Neural cell (in vitro differentiated cells): Measurements from ENCODE around the gene TUG1.

Experiments
- CTCF ChIP-seq: fragments of 450-650 bp; IDR thresholded peaks from 2 replicates; pipeline ENCODE4 v1.5.1; 2014; ENCODE audit warnings: antibody characterized with exemption, mild to moderate bottlenecking, moderate library complexity; ENCODE audit not compliant: poor library complexity, severe bottlenecking
- EZH2 ChIP-seq: fragments of 200-600, 300-800 bp; shearing (Covaris generic), sonication (generic); IDR thresholded peaks from 2 replicates; pipeline ENCODE4 v1.6.1; 2014; ENCODE audit warnings: antibody characterized with exemption, low read length, borderline replicate concordance, mild to moderate bottlenecking; ENCODE audit not compliant: insufficient read depth, poor library complexity, severe bottlenecking
- MXI1 ChIP-seq: fragments of 450-650 bp; conservative IDR thresholded peaks from 2 replicates; pipeline ENCODE4 v1.6.1; 2014; ENCODE audit warnings: antibody characterized with exemption, mild to moderate bottlenecking; ENCODE audit not compliant: poor library complexity, severe bottlenecking
- POLR2AphosphoS5 ChIP-seq: IDR thresholded peaks from 2 replicates; pipeline ENCODE4 v1.6.1; 2012
- RAD21 ChIP-seq: fragments of 450-650 bp; conservative IDR thresholded peaks from 2 replicates; pipeline ENCODE4 v1.6.1; 2014; ENCODE audit warnings: antibody characterized with exemption, mild to moderate bottlenecking, moderate library complexity
- TAF1 ChIP-seq: IDR thresholded peaks from 2 replicates; pipeline ENCODE4 v1.6.1; 2012; ENCODE audit warnings: low read depth

DNA sequence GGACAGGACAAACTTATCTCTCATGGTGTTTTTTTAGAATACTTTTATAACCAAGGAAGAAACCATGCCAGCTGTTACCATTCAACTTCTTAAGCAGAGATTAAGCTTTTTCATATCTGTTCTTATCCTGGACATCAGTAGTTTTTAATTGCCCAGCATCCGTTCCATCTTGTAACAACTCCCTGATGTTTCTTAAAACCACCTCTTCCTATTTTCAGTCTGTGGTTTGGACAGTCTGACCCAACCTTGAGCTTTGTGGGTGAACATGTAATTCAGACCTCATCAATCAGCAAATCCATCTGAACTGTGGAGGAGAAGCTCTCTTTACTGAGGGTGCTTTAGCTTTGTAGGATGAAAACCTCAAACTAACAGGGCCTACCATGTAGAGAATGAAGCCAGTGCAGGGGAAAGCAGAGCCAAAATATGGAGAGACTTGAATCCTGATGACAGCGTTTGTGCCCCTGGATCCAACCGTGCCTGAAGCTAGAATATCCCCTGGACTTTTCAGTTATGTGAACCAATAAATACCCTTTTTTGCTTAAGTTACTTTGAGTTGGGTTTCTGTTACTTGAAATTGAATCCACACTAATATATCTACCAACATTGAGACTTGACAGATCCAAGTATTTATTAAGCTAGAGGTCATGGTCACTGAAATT is 9.4 kb downstream of the TUG1 start:
- no peak for TF ChIP-seq RAD21
- no peak for TF ChIP-seq CTCF
- no peak for TF ChIP-seq MXI1
- no peak for TF ChIP-seq EZH2
- TF ChIP-seq TAF1: no peak
- no peak for TF ChIP-seq POLR2AphosphoS5
